CD4-positive, alpha-beta T cell treated with Interferon alpha-2 for 1 hour (primary cell): ENCODE results near the gene PRODH2.
"Not testable (repeated sequence)": the region's sequence is repeated elsewhere in the genome, so short reads cannot be mapped to it uniquely, and the experiment has no call there.

Source experiments
- DNase-seq, 2 donors: peaks; one replicate each; pipeline ENCODE4 v3.0.0-alpha.2; 2020 to 2022

Gene PRODH2

GRCh38 chr19:35843676-35844481 is 31.2 kb upstream of the PRODH2 start:
- no peak for DNase-seq

- no peak for DNase-seq
Measured at GRCh38 chr19:35842666-35843272, 30.1 kb upstream of the PRODH2 start.

- no peak for DNase-seq
Measured at GRCh38 chr19:35841961-35842595, 29.4 kb upstream of the PRODH2 start.

GRCh38 chr19:35836096-35836495 is 23.5 kb upstream of the PRODH2 start:
- not testable (repeated sequence) for DNase-seq

- DNase-seq: no peak
Measured at GRCh38 chr19:35833972-35834371, 21.3 kb upstream of the PRODH2 start.

GRCh38 chr19:35832054-35832453 is 19.4 kb upstream of the PRODH2 start:
- DNase-seq: no peak

GRCh38 chr19:35830986-35831385 is 18.3 kb upstream of the PRODH2 start:
- no peak for DNase-seq

GRCh38 chr19:35828692-35829301 is 16.2 kb upstream of the PRODH2 start:
- peak in 1 of 2 donors; percentile 41 for DNase-seq

GRCh38 chr19:35824150-35824549 is 11.5 kb upstream of the PRODH2 start:
- no peak for DNase-seq

- no peak for DNase-seq
Measured at GRCh38 chr19:35822579-35822978, 9.9 kb upstream of the PRODH2 start.

- no peak for DNase-seq
Measured at GRCh38 chr19:35818445-35818844, 5.8 kb upstream of the PRODH2 start.

GRCh38 chr19:35816846-35817245 is 4.2 kb upstream of the PRODH2 start:
- DNase-seq: no peak

GRCh38 chr19:35816262-35816661 is 3.6 kb upstream of the PRODH2 start:
- DNase-seq: no peak

GRCh38 chr19:35813043-35813890 is 622 bp upstream of the PRODH2 start:
- no peak for DNase-seq

GRCh38 chr19:35811317-35812219 is 1.1 kb downstream of the PRODH2 start:
- DNase-seq: no peak

GRCh38 chr19:35807633-35808032 is 5.0 kb downstream of the PRODH2 start:
- DNase-seq: no peak

GRCh38 chr19:35806597-35806996 is 6.0 kb downstream of the PRODH2 start:
- no peak for DNase-seq

GRCh38 chr19:35805526-35806102 is 7.0 kb downstream of the PRODH2 start:
- no peak for DNase-seq

- DNase-seq: no peak
Measured at GRCh38 chr19:35801828-35802227, 10.8 kb downstream of the PRODH2 start.

- no peak for DNase-seq
Measured at GRCh38 chr19:35797663-35798062, 15.0 kb downstream of the PRODH2 start.
